ENCODE results near the gene UMODL1. TPM values are rescaled to one million over a fixed set of nuclear protein-coding genes. Genes with fewer than 3 reads are reported as not detected.

The UMODL1 gene
- total and polyA plus RNA-seq, 3 donors from 2014 or later: 1.7 to 7.8 (median 6.8) TPM

DNA sequence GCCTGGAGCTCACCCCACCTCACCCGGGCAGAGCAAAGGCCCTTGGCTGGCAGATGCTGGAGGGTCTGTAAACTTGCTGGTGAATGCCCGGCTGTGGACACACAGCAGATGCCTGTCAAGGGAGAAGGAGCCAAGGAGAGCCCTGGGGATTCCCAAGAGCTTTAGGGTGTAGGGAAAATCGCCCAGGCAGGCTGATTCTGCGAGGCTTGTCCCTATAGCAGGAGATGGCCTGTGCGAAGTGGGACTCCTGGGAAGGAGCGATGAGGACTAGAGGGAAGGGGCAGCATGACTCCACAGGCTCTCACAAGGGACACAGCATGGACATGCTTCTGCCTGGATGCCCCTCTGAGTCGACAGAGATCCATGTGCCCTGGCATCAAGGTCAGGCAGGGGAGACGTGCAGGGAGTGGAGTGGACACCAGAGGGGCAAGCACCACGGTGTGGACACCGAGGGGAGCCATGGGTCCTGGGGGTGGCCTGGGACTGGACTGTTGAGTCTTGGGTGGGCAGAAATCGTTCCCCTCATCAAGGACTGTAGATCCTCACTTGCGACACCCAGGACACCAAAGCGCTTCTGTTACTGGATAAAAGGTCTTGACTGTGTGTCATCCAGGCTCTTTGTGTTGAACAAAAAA is 76.4 kb downstream of the UMODL1 start:
- H3K9me3 ChIP-seq: no peaks in the 10 kb centered on the region
- 86 to 93% methylated on average over 13 of the region's 13 CpGs for WGBS, 2 donors
- no peak overlapping the region for H3K27ac ChIP-seq
- no peak for DNase-seq
- no peak for TF ChIP-seq POLR2A (IDR thresholded peaks at IDR 0.05)
- TF ChIP-seq, protein P1, sequence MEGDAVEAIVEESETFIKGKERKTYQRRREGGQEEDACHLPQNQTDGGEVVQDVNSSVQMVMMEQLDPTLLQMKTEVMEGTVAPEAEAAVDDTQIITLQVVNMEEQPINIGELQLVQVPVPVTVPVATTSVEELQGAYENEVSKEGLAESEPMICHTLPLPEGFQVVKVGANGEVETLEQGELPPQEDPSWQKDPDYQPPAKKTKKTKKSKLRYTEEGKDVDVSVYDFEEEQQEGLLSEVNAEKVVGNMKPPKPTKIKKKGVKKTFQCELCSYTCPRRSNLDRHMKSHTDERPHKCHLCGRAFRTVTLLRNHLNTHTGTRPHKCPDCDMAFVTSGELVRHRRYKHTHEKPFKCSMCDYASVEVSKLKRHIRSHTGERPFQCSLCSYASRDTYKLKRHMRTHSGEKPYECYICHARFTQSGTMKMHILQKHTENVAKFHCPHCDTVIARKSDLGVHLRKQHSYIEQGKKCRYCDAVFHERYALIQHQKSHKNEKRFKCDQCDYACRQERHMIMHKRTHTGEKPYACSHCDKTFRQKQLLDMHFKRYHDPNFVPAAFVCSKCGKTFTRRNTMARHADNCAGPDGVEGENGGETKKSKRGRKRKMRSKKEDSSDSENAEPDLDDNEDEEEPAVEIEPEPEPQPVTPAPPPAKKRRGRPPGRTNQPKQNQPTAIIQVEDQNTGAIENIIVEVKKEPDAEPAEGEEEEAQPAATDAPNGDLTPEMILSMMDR (IDR thresholded peaks at IDR 0.05): no peak
- intact Hi-C loops (cut with DNase I; ENCODE audit: low total_unique reads): loop anchor here (10.0 kb wide), 1 partner anchor 107 kb away; no protein-coding TSS in a partner anchor
- no peaks in the 10 kb centered on the region for H3K36me3 ChIP-seq (ENCODE audit: low read depth, missing control alignments)
- peaks cover 3% of the 10 kb centered on the region for H3K4me1 ChIP-seq
- no peak overlapping the region for H3K4me3 ChIP-seq
- H3K27me3 ChIP-seq: no peaks in the 10 kb centered on the region

DNA sequence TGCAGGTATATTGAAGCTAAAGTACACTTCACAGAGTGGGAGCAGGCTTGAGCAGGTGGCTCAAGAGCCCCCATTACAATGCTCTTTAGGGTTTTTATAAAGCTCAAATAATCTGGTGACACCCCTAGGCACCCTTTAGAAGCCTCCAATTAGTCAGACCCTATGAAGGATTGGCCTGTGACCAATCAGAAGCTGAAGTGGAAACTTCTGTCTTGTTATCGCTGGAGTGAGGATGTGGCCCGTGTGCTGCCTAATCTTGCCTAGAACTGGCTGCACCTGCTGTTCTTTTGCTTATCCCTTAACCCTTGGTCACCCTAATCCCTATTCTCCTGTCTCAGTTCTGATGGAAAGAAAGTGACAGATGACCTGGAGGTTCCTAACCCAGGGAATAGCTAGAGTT is 77.0 kb downstream of the UMODL1 start:
- no peaks in the 10 kb centered on the region for H3K9me3 ChIP-seq
- H3K27ac ChIP-seq: no peak overlapping the region
- no peak for TF ChIP-seq POLR2A (IDR thresholded peaks at IDR 0.05)
- TF ChIP-seq, protein P1 (IDR thresholded peaks at IDR 0.05): no peak
- no peak for DNase-seq
- H3K27me3 ChIP-seq: no peaks in the 10 kb centered on the region
- peaks cover 3% of the 10 kb centered on the region for H3K4me1 ChIP-seq
- no peaks in the 10 kb centered on the region for H3K36me3 ChIP-seq (ENCODE audit: low read depth, missing control alignments)
- intact Hi-C loops (cut with DNase I; ENCODE audit: low total_unique reads): loop anchor here (10.0 kb wide), 1 partner anchor 107 kb away; no protein-coding TSS in a partner anchor
- no peak overlapping the region for H3K4me3 ChIP-seq
- WGBS, 2 donors: 34 to 41% methylated on average over 2 of the region's 2 CpGs

DNA sequence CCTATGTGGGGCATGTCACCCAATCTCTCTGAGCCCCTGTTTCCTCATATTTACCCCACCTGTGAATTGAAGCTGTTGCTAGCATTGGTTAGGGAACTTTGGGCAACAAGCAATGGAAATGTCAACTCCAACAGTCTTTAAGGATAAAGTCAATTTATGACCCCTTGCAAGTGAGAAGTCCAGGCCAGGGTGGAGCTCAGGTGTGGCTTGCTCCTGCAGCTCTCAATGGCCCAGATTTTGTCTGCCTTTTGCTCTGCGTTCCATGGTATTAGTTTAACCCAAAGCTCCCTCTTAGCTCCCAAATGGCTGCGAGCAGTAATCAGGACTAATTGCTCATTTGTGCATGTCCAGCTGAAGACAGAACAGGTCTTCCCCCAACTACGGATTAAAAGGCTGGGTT is 77.5 kb downstream of the UMODL1 start:
- TF ChIP-seq POLR2A (IDR thresholded peaks at IDR 0.05): no peak
- TF ChIP-seq, protein P1 (IDR thresholded peaks at IDR 0.05): no peak
- Histone ChIP-seq H3K36me3 (ENCODE audit: low read depth, missing control alignments) (no peaks in the 10 kb centered on the region), H3K4me1 (peaks cover 3% of the 10 kb centered on the region), H3K4me3 (no peak overlapping the region), H3K9me3 (no peaks in the 10 kb centered on the region), H3K27ac (no peak overlapping the region), H3K27me3 (no peaks in the 10 kb centered on the region)
- no peak for DNase-seq
- intact Hi-C loops (cut with DNase I; ENCODE audit: low total_unique reads): loop anchor here (10.0 kb wide), 1 partner anchor 106 kb away; no protein-coding TSS in a partner anchor
- 100% methylated on average over 3 of the region's 3 CpGs for WGBS, 2 donors

DNA sequence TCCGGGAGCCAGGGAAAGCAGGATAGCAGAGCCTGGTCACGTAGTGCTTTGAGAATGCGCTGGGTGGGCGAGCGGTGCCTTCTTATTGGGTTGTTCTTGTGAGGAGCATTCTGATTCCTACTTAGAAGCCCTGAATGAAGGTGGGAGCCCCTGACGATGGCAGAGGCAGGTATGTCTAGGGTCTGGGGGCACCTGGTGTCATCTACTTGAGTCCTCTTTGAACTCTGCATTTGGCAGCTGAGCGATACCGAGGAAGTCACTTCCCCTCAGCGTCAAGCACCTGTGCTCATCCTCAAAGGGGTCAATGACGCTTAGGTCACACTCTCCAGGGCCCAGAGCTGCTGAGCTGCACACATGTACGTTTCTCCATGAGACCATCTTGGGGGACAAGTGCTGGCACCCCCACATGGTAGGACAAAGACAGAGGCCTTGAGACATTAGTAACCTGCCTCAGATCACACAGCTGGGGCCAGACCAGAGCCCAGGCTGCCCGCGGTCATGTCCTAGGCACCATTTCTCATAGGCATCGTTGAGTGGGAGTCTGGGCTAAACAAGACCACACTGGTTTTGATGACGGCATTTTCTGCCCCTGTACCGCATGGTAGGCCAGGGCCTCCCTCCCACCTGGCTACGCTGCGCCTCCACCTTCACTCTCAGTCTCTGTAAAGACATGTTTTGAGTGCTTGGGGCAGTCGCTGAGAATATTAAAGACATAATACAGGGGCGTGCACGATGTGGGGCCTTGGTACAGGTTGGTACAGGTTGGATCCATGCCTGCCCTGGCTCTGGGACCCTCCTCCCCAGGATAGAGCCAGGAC is 78.7 kb downstream of the UMODL1 start:
- 93 to 95% methylated on average over 19 to 21 of the region's 21 CpGs for WGBS, 2 donors
- intact Hi-C loops (cut with DNase I; ENCODE audit: low total_unique reads): loop anchor here (10.0 kb wide), 1 partner anchor 105 kb away; no protein-coding TSS in a partner anchor

More for the DNA sequence above, 78.7 kb downstream of the UMODL1 start:
- TF ChIP-seq POLR2A (IDR thresholded peaks at IDR 0.05): no peak
- TF ChIP-seq, protein P1 (IDR thresholded peaks at IDR 0.05): no peak
- Histone ChIP-seq H3K27ac (no peak overlapping the region), H3K36me3 (ENCODE audit: low read depth, missing control alignments) (no peaks in the 10 kb centered on the region), H3K27me3 (no peaks in the 10 kb centered on the region), H3K4me1 (peaks cover 3% of the 10 kb centered on the region), H3K9me3 (no peaks in the 10 kb centered on the region), H3K4me3 (no peak overlapping the region)
- DNase-seq: no peak

Data from testis (tissue), 3 donors.